Activated T-cell treated with anti-CD3 and anti-CD28 coated beads for 1 hour (primary cell): Measurements from ENCODE around the gene SMYD3.

Source experiments
- DNase-seq: peaks from one replicate; pipeline ENCODE4 v3.0.0-alpha.2; 2020; ENCODE audit warnings: low read depth

Gene SMYD3

DNA sequence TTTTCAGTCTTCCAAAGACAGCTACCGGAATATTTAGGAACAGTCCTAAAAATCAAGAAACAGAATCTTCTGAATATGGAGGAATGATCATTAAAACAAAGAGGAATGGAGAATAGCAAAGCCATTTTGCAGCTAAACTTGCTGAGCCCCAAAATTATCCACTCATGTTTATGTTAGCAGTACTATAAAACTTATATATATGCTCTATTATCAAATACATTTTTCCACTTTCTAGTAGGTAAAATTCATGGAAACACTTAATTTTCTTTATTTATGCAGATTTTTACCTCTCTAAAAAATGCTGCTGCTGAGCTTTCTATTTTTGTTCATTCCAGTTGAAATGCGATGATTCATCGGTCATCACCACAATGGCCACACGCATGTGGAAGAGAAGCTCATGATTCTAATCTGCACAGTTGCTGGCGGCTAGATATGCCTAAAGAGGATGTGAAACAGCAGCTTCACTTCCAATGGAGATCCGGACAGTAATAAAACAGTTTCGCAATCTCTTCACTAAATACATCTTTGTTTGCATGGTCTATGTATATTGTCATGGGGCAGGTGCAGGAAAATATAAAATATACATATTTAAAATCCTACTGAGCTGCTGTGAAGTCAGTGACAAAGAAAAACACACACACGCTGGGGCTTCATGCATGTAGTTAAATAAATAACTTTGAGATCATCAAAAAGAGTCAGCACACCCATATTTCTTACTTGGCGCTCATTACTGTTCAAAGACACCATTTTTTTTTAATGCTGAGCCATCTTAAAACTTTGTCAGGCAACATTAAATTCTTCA is 292.2 kb downstream of the SMYD3 start:
- DNase-seq = no peak

DNA sequence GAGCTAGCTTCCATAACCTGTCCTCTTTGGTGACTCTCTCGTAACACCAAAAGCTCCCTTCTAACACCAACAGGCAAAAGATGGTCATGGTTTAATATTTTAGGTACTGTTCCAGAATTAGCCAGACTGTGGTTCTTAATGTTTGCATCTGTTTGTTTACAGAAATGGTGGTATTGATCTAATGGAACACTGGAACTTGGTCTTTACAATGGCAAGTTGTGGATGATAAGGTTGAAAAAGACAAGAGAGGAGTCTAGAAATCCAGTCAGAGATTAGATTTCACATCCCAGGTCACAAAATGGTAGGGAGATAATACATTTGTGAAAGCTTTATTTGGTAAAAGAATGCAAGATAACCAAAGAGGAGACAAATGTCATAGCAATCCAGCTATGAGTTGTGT is 293.1 kb downstream of the SMYD3 start:
- no peak for DNase-seq

DNA sequence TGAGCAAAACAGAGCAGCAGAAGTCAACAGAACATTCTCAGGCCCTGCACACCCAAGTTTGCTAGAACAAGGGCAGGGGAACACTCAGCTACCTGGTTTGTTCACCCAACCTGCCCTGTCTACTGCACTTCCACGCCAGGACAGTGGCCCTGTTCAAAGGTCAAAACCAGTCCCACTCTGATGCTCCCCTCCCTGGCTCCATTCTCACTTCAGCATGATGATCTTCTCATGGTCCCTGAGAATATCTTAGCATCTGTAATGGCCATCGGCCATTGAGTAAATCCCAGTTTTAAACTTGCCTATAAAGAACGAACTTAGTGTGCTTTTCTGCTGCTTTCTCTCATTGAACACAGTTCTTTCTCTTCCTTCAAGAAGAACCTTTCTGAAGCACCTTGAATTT is 293.6 kb downstream of the SMYD3 start:
- no peak for DNase-seq

DNA sequence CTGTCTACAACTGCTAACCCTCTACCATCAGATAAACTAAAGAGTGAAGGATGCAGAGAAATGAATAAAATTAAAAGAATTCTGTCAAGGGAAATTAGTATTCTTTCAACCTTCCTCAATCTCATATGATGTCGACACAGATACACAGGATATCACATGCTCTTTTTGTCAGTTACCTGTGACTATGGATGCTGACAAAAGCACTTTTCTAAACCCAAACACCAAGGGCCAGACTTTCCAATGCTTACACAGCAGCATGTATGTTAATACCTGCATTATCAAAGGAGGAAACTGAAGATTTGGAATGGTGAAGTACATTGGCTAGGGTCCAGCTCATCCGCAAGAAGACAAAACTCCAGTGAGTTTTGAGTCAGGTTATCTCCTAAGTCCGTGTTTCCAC is 294.0 kb downstream of the SMYD3 start:
- DNase-seq = no peak

DNA sequence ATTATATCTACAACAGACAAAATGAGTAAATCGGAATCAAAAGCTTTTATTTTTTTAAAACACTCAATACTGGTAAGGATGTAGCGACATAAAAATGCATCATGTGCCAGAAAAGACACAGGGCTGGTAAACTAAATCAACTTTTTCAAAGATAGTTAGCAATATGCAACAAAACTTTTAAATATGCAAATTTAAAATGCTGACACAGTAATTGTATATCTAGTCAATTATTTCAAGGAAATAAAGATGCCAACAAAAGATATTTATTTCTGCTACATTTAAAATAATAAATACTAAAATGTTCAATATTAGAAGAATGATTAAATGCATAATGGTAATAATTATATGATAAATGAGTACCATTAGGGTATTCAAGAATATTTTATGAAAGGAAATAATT is 295.1 kb downstream of the SMYD3 start:
- DNase-seq = no peak

DNA sequence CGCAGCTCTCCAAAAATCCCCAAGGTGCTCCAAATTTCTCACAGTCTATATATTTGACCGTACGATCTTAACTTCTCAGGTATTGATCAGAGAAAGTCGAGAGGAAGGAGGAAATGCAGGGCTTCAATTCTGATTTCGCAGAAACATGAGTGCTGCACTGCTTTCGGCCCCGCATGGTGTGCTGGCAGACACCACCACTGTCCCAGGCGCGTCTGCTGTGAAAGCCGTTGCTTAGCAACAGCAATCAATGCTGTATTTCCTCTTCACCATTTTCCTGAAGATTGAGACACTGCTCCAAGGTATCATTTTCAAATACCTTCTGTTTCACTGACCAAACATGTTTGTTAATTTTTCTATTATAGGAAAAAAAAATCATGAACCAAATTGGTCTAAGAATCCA is 296.3 kb downstream of the SMYD3 start:
- no peak for DNase-seq

DNA sequence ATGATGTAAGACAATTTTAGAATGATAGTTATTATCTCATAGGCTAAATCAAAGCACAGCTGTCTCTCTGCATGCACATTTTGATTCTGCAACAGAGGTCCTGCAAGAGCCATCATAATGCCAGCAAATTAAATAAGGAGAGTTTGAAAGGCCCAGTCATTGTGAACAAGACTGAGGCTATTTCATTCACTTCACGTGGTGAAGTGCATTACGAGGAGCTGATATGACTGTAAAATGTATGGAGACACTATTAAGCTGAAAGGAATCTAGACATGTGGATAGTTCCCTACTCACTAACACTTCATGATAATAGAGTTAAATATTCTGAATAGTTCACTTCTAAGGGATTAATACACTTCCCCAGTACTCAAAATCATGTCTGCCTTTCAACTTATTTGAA is 299.0 kb downstream of the SMYD3 start:
- DNase-seq = no peak

DNA sequence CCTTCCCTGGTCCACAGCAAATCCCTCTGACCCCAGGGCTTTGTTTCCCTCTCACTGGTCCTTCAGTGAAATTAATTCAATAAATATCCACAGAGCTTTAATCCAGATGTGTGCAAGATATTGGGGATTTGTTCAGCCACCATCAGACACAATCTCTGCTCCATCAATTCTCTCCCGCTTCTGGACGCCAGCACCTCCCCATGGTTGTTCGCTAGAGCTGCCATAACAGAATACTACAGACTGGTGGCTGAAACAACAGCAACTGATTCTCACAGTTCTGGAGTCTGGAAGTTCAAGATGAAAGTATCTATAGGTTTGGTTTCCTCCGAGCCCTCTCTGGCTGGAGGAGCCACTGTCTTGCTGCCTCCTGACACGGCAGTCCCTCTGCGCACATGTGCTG is 303.9 kb downstream of the SMYD3 start:
- no peak for DNase-seq

DNA sequence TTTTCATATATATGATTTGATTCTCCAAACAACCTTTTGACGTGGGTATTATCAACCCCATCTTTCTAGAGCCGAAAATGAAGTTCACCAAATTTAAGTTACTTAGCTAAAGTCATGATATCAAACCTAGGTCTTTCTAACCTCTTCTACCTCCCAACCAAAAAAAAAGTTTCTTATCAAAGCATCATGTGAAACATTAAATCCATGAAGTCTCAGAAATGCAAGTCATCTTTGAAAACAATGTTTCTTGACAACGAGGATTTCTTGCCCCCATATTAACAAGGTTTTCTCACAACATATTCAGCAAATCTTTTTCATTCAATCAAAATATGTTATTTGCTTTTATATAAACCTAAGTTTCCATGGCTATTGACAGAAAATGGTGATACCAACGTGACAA is 306.3 kb downstream of the SMYD3 start:
- no peak for DNase-seq

DNA sequence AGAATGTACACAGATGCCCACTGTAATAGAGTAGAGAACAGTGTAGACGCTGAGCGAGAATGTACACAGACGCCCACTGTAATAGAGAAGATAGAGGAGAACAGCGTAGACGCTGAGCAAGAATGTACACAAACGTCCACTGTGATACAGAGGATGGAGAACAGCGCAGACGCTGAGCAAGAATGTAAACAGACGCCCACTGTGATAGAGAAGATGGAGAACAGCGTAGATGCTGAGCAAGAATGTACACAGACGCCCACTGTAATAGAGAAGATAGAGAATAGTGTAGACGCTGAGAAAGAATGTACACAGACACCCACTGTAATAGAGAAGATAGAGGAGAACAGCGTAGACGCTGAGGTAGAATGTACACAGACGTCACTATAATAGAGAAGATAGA is 306.9 kb downstream of the SMYD3 start:
- DNase-seq = no peak

DNA sequence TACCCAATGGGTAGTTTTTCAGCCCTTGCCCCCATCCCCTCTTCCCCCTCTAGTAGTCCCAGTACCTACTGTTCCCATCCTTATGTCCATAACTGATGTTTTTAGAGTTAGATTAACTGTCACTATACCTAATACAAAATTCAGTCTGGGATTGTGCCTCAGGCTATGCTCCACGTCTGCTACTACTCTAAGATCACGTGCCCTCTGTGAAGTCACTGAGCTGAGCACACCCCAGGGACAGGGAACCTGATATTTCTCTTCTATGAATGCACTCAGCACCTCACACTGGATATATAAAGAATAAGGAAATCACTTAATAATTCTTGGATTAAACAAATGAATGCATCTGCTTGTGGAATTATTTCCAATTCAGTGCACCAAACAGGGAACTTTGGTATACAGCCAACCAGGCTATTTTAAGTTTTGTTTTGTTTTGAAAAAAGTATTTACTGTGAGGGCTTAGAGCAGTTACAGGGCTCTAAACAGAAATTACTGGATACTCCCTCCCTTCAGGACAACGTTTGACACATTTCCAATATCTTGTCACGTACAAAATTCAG is 307.9 kb downstream of the SMYD3 start:
- no peak for DNase-seq

DNA sequence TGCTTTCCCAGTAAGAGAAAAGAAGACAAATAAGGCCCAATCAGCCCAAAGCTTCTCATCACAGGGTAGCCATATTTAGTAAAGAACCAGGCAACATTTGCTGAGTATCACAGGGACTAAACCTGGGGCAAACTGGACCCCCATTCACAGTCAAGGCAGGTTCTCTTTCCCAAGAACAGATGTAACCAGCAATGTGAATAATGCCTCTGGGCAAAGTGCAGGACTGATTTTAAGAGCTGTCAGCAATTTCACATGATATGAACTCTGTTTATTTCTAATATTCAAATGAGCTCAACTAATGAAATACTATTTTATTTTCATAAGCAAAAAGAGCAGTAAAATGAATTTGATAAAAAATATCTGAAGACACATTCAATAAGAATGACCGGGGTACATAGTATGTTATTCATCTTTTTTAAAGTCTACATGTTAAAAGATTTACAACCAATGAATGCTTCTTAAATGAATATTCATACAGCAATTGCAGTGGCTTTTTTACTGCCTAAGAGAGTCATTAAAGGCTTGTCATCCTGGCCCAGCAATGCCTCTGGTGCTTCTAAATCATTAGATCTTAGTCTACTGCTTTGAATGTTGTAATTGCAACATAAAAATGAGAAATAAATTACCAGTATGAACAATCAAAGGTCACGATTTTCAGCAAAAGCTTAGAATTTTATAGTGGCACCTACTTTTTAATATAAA is 308.8 kb downstream of the SMYD3 start:
- DNase-seq = no peak

DNA sequence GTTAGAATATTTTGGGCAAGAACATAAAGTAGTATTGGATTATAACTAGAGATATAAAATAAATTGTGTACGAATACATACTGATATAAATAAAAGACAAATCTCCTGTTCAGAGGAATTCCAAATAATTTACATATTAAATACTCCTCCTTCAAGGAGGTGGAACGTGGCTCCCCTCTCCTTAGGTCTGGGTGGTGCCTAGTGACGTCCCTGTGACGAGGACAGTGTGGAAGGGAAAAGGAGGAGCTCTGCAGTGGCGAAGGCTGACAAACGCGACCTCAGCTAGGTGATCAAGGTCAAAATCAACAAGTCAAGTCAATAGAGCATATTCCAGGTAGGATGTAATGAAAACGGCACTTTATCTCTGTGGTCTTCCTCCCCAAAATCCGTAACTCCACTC is 310.0 kb downstream of the SMYD3 start:
- no peak for DNase-seq

DNA sequence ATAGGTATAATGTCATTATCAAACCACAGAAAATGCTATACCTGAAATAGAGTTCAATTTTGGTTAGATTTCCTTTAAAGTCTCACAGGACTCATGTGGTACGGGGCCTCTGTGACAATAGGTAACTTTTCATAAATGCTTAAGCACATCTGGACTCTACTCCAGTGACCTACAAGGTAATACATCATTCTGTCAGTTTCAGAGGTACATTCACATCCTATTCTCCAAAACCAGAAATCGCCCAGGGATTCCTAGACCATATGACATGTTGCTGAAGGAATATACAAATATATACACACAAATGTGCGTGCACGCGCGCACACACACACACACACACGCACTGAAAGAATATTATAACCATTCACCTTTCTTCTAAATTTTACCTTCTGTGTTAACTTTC is 311.8 kb downstream of the SMYD3 start:
- DNase-seq = no peak

DNA sequence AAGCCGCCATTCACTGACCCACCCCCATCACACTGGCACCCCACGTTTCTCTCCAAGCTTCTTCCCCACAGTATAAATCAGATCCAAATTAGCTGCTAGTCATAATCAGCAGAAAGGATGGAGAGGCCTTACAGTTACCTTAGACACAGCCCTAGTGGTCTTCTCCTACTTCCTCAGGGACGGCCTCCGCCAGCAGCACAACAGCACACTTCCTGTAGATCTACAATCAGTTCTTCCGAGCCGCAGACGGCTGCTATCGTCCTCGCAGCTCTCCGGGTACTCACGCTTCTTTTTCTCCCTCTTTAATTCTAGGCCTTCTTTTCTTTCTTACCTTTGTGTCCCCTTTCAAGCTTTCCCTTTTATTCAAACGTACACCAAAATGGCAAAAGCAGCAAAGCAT is 313.5 kb downstream of the SMYD3 start:
- no peak for DNase-seq

DNA sequence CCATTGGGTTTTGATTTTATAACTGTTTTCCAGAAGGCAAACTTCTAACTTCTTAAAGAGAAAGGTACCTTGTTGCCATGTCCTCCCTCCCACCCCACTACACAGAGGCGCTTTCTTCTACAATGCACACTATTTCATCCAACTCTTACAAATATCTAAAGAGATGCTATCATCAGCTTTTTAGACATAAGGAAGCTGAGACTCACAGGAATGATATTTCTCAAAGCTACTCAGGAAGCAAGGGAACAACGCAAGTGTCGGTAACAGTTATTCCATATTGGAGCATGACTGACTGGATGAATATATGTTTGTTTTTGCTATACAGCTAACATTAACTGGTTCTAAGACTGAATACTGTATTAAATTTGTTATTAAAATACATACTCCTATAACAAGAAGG is 318.0 kb downstream of the SMYD3 start:
- DNase-seq = no peak

DNA sequence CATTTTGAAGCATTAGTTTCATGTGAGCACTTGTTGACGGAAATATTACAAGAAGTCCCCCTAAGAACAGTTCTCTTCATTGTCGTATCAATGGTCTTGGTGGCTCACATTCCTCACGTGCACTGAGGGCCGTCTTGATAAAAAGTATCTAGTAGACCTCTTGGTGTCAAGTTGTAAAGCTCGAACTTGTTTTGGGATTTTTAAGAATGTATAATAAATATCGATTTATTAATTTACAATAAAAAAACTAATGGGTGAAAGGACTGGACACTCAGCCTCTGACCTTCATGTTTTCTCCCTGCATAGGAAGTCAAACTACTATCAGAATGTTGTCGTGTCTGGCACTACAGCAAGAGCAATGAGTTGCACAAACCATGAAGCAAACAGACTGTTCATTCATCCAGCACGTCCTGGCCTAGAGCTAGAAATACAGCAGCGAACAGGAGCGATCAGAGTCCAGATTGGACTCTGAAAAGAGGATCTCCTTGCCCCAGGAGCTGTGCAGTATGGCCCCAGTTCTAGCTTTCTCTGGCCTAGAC is 319.2 kb downstream of the SMYD3 start:
- DNase-seq = no peak

DNA sequence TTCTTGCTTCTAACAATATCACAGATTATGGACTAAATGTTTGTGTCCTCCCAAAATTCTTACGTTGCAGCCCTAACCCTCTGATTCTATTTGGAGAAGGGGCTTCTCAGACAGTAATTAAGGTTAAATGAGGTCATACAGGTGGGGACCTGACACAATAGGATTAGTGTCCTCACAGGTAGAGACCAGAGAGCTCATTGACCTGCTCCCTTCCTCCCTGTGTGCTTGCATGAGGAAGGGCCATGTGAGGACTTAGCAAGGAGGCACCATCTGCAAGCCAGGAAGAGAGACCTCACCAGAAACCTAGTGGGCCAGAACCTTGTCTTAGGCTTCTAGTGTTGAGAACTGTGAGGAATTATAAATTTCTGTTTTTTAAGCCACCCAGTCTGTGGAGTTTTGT is 322.6 kb downstream of the SMYD3 start:
- no peak for DNase-seq

DNA sequence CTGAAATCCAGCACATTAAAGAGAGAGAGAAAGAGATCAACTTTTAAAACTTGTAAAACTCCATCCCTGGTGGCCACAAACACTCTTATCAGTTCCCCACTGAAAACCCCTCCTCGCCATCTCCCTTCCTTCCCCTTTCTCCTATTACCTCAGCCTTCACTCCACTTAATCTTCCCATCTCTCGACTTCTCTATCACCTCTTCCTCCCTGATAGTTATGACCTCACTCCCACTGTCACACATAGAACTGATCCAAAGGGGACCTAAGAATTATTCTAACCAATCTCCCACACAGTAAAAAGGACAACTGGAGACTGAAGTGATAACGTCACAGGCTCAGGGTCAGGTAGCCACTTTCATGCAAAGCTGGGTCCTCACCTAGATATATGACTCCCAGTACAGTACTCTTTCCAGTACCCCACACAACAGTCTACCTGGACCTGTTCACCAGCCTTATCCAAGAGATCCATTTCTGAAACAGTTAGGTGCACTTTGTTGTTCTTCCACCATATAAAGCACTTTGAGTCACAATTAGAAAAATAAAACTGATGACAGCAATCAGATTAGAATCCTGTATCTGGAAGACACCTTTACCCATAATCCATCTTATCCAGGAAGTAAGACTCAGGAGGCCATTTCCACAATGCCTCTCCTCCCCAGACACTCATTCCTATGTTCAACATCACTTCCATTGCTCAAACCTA is 324.8 kb downstream of the SMYD3 start:
- no peak for DNase-seq

DNA sequence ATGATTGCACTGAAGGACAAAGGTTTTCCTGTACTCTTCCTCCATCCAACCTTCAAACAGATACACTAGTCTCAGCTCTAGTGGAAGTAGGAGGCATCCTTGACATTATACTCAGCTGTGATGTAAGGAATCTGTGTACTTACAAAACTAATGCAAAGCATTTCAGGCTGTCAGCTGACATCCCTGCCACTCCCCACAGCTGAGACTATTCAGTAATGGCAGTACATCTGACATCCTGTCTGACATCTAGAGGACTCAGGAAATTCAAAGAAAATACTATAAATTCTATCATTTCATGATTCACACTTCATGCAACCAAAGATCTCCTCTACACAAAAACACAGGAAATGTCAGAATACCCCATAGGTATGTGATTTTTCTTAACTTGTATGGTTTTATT is 325.8 kb downstream of the SMYD3 start:
- no peak for DNase-seq

DNA sequence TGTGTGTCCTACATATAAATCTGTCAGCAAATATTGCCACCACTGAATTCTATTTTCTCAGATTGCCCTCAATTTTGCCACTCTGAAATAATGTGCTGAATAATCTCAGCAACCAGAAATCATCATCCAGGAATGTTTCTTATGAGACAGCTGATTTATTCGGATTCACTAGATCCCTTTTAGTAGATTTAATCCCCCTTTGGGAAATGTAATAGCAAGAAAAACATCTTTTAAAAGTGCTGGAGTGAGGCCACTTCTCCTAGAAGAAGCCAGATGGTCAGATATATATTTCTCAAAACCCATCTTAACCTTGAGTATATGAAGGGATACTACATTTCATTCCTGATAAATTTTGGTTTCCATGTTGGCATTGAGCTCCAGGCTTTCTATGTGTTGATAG is 327.7 kb downstream of the SMYD3 start:
- DNase-seq = no peak

DNA sequence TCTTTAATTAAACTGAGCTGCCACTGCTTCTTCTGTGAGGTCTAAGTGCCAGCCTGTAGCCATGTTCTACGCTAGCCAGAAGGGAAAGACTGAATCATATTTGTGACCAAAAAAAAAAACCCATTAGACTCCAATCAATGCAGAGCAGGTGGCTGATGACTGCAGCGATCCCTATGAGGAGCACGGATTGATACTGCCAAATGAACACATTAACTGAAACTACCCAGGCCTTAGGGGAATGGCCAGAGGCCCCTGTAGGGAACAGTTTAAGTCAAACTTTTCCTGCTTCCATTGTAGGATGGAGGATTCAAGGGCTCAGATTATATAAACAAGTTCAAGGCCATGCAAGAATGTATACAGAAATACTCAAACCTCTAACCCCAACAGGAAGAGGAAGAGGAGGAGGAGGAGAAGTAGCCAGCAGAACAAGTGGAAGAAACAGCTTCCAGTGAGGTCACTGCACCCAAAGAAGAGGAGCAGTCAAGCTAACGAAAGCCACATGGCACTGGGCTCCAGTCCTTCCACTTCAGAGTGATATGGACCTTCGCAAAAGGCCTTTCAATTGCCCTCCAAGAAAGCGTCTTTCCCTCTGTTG is 328.3 kb downstream of the SMYD3 start:
- DNase-seq = no peak
